Stimulated activated CD4-positive, alpha-beta T cell treated with anti-CD3 and anti-CD28 coated beads, Interleukin-4, amount 100 ng/mL, for 4 hours (primary cell): ENCODE results near the gene MRAP.

Source experiments
- DNase-seq, 2 experiments: peaks; one replicate each; pipeline ENCODE4 v3.0.0-alpha.2; 2020

MRAP gene

GRCh38 chr21:32328595-32328994 lies 29.9 kb downstream of the MRAP start:
- no peak for DNase-seq

GRCh38 chr21:32329331-32329730 lies 30.7 kb downstream of the MRAP start:
- no peak for DNase-seq

- DNase-seq, result no peak
Measured at GRCh38 chr21:32329776-32330175, 31.1 kb downstream of the MRAP start.

GRCh38 chr21:32330784-32331311 lies 32.2 kb downstream of the MRAP start:
- no peak for DNase-seq

DNA sequence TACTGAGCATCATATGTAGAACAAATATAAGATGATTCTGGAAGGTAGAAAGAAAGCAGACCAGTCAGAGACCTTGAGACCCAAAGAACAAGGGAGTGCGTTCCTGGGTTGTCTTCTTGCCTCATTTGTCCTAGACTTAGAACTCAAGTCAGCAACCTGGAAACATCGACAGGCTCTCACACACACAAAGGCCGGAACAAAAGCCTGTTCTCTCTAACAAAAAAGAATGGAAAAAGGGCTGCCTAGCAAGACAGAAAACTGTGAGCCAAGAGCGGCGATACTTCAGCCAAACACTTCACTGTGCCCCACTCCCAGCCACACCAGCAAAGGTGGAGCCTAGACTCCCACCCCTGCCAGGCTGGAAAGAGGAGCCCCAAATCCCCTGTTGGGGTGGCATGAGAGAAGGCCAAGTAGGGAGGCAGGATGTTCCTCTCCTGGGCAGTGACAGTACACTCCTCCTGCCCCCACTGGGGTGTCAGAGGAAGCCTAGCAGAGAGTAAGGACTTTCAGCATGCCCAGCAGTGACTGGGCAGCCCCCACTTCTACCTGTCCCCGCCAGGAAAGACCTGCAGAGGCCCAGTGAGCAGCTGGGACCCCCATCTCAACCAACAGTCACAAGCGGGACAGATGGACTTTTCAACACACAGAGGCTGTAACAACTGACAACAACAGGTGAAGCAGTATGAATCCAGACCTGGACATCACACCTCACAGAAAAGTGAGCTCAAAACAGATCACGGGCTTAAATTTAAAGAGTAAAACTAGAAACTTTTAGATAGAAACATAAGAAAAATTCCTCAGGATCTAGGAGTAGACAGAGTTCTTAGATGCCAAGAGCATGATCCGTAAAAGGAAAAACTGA lies 33.0 kb downstream of the MRAP start:
- DNase-seq, result no peak

DNA sequence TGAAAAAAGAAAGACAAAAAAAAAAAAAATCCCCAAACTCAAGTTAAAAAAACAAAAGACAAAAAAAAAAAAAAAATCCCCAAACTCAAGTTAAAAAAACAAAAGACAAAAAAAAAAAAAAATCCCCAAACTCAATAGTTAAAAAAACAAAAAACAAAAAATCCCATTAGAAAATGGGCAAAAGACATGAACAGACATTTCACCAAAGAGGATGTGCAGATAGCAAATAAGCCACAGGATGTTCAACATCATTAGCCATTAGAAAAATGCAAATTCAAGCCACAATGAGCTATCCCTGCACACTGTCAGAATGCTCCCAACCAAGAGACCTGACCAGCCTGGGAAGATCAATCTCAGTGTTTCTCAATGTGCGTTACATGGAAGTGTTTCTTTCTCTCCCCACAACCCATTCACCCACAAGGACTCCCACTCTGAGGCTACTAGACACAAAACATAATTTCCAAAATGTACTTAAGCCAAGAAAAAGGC lies 33.9 kb downstream of the MRAP start:
- DNase-seq, result no peak

- DNase-seq, result no peak
Measured at GRCh38 chr21:32333953-32334673, 35.5 kb downstream of the MRAP start.

DNA sequence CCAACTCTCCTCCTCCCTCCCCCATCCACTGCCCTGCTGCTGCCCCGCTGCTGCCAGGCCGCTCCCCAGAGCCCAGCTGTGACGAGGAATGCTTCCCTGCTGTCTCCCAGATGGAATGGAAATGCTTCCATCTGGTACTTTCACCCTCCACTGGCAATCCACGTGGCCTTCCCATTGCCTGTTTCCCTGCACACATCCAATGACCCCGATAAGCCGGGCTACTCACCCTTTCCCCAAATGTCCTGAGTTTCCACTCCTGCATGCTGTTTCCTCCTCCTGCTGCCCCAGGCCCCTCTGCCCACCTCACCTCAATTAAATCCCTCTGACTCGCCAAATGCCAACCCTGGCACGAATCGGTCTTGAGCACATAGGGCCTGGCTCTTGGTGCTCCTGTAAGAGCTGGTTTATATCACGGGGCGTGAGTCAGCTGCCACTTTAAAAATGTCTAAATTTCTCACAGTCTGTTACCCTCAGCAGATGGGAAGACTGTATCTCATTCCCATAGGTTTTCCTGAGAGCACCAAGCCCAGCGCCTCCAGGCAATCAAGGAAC lies 36.4 kb downstream of the MRAP start:
- DNase-seq, result no peak

DNA sequence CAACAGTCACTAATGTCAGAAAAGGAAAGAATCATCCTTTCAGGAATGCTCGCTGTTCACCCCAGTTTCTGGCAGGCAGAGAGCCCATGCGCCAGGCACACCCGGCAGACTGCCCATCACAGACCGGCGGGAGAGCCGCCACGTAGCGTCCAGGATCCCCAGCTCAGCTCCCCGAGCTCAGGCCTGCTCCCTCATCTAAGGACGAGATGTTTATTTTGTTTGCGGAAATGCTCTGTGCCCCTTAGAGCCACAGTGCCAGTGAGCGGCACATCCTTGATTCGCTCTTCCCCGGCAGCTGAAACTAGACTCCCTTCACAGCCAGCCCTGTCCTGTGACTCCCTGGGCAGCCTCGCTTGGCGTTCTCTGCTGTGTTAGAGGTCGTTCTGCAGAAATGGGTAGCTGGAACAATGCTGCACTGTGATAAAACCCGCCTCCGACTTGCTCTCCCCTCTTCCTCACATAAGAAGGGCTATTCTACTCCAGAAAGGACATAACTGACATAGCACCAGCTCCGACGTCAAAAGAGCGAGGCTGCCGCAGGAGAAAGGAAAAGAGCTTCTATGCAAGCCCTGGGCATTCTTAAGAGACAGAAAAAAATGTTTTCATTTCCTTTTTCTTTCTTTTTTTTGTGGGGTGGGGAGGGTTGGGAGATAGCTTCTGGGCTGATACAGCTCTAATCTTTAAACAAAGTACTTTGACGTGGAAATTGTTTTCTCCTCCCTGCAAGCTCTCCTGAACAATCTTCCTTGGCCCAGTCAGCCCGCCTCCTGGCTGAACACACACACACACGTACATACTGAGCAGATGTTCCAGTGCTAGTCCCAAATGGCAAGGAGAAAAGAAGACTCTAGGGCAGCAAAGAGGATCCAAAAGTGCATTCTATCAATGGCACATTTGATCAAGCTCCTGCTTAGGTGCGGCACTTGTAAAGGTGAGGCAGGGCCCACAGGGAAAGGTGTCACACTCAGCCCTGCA lies 37.2 kb downstream of the MRAP start:
- no peak for DNase-seq

DNA sequence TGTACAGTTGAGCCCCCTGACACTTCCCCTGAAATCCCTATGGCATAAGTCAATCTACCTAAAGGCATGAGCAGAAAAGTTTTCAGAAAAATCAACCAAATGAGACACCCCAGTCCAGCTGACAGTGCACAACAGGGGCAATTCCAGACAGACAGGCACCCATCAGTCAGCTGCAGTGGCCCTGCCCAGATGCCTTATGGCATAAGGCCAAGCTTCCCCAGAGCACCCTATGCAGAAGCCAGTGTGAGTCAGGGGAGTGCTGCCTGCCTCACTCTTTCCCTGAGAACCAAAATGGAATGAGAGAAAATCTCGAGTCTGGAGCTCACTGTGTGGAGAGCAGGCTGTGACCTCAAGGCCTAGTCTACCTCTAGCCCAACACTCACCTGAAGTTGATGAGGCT lies 38.1 kb downstream of the MRAP start:
- DNase-seq, result no peak

DNA sequence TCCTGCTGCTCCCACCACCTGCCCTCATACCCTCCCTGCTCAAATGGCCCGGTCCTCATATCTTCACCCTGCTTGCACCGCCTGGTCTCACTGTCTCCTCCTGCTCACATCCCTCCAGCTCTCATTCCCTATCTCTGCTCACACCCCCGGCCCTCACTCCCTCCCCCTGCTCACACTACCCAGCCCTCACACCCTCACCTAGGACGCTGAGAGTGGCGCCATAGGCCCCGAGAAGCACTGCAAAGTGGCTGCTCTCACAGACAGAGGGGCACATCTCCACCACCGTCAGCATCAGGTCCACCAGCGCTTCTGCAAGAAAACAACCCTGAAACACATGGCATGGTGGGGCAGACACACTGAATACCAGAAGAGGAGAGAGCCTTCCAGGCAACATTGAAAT lies 38.6 kb downstream of the MRAP start:
- no peak for DNase-seq

DNA sequence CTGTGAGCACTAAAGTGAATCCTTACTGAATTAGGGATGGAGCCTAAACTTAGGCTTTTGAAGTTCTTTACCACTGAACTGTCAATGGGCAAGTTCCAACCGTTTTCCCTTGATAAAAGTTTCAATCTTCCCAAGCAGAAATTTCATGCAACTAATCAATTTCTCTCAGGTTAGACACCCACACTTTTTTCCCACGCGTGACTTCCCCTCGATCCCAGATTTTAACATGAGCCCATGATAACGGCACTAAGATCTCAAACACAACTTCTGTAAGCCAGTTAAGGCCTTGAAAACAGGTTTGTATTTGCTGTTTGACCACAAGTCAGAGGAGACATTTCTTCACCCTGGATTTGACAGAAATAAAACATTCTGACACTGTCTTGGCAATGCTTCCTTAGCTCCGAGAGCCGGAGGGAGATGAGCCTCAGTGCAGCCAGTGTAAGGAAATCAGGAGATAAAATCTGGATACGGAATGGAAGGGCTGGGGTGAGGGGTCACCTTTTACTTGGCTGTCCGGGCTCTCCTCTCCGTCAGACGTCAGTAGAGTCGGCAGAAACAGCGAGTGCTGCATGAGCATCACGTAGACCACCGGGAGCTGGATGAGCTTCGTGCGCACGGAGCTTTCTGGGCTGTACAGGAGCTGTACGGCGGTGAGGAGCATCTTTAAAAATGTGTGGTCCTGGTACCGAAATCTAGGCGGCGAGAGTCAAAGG lies 39.7 kb downstream of the MRAP start:
- no peak for DNase-seq

- DNase-seq, result no peak
Measured at GRCh38 chr21:32340863-32341848, 42.5 kb downstream of the MRAP start.

DNA sequence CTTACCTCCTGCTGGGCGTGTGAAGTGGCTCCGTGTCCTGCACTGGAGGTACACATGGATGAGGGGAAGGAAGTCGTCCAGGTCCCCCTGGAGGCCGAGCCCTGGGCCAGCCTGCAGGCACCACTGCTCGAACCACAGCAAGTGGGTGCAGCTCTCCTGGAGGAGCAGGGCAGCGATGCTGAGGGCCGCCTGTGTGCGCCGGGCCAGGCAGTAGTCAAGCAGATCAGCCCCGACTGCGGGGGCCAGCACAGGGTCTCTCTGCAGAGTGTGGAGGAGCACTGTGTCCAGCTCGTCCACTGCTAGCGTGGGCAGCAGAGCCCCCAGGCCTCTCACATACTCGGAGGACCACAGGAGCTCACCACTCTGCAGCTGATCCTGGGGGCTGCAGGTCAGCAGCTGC lies 48.3 kb downstream of the MRAP start:
- DNase-seq, result no peak

DNA sequence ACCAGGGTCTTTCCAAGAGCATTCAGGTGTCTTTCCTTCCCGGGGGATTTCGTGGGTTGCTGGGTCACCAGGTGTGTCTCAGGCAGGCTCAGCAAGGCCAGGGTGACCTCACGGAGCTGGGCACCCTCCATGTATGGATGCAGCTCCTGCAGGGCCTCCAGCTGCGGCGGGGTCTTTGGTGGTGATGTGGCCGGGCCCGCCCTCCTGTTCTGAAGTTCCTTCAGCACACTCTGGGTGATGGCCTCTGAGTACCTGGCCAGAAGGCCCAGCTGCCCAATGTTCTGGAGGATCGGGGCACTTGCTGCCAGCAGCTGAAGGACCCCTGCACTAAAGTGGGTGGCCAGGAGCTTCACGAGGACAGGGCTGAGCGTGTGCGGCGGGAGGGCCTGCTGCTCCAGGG lies 48.7 kb downstream of the MRAP start:
- no peak for DNase-seq

- no peak for DNase-seq
Measured at GRCh38 chr21:32347977-32348376, 49.3 kb downstream of the MRAP start.

DNA sequence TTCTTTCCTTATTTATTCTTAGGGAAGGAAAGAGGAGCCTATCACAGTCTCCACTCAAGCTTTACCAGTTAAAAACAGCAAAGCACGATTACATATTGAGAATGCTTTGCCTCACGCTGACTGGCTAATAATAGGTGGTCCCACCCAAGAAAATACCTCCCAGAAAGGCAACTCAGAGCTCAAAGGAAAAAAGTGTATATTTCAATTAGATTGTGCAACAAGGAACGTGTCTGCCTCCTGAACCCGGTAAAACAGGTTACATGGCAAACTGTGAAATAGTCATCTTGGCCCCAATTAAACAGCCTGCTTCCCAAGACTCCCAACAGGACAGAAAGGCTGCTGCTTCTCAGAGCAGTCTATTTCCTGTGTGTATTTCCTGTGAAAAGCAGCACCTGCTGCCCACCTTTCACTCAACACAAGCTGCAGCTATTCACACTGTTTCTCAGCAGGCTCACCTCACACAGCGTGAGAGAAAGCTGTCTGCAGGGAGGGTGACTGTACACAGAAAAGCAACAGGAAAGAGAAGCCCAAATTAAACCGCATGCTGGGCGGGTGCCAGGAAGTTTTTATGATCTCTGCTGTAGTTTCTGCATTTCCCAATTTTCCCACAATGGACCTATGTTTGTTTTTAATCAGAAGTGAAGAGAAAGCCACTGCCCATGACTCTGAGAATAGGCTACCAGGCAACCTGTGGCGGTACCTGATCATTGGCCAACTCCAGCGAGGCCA lies 50.1 kb downstream of the MRAP start:
- DNase-seq, result no peak

DNA sequence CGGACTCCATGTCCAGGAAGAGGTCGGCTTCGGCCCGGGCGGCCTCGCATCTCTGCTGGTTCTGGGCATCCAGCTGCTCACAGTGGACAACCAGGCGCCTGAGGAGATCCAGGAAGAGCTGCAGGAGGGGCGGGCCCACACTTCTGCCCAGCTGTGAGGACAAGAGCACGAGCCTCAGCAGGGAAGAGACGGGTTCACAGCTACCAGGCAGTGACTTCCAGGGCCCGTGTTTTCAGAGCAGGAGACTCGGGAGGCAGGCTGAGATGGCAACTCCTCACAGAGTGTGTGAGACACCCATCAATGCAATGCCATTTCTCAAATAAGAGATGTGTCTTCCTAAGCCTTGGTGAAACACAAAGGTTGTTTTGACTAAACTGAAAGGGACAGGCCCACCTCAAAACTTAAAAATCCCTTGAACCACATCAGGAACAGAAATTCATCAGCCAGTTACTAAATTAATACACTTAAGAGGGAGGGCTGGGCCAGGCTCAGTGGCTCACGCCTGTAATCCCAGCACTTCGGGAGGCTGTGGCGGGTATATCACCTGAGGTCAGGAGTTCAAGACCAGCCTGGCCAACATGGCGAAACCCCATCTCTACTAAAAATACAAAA lies 50.8 kb downstream of the MRAP start:
- no peak for DNase-seq
